ENCODE results near the gene MAP4K4. TPM values are rescaled to one million over a fixed set of nuclear protein-coding genes. Genes with fewer than 3 reads are reported as not detected.

The MAP4K4 gene
- polyA plus RNA-seq, 1 donor (not counting 4 experiments of a cell fraction or from before 2014, with no cell fraction given), result 84.1 TPM

GRCh38 chr2:101833890-101834523 is 136.5 kb downstream of the MAP4K4 start:
- Histone ChIP-seq H3K79me2 (ENCODE audit: control insufficient read depth, insufficient read depth, low read length) (peaks cover 17% of the 10 kb centered on the region), H3K4me3 (ENCODE audit: control insufficient read depth in 2 of 3, extremely low read depth in 1 of 3, insufficient read depth in 2 of 3, low read depth in 1 of 3, low read length in 3 of 3) (no peak overlapping the region), H3K4me2 (ENCODE audit: control insufficient read depth, extremely low read depth, insufficient read depth, low read depth, low read length) (no peak overlapping the region), H3K9me1 (ENCODE audit: control insufficient read depth, extremely low read depth, insufficient read depth, low read length) (no peaks in the 10 kb centered on the region), H3K4me1 (ENCODE audit: control insufficient read depth, extremely low read depth, insufficient read depth, low read length) (peaks cover 8% of the 10 kb centered on the region), H3K27ac (ENCODE audit: control insufficient read depth, insufficient read depth, low read length) (no peak overlapping the region), H4K20me1 (ENCODE audit: control insufficient read depth, extremely low read depth, insufficient read depth, low read length) (peaks cover 4% of the 10 kb centered on the region), H2AFZ (ENCODE audit: control insufficient read depth, low read length) (no peak overlapping the region), H3K9ac (ENCODE audit: control insufficient read depth, extremely low read depth, insufficient read depth, low read length) (no peak overlapping the region), H3K9me3 (ENCODE audit: control insufficient read depth, low read depth, low read length) (no peaks in the 10 kb centered on the region), H3K27me3 (ENCODE audit: control insufficient read depth, extremely low read depth, insufficient read depth, low read length) (no peaks in the 10 kb centered on the region), H3K36me3 (ENCODE audit: control insufficient read depth in 2 of 2, extremely low read depth in 1 of 2, insufficient read depth in 2 of 2, low read length in 2 of 2) (peaks cover 18 to 44% of the 10 kb centered on the region in 2 experiments)
- TF ChIP-seq, protein P1, sequence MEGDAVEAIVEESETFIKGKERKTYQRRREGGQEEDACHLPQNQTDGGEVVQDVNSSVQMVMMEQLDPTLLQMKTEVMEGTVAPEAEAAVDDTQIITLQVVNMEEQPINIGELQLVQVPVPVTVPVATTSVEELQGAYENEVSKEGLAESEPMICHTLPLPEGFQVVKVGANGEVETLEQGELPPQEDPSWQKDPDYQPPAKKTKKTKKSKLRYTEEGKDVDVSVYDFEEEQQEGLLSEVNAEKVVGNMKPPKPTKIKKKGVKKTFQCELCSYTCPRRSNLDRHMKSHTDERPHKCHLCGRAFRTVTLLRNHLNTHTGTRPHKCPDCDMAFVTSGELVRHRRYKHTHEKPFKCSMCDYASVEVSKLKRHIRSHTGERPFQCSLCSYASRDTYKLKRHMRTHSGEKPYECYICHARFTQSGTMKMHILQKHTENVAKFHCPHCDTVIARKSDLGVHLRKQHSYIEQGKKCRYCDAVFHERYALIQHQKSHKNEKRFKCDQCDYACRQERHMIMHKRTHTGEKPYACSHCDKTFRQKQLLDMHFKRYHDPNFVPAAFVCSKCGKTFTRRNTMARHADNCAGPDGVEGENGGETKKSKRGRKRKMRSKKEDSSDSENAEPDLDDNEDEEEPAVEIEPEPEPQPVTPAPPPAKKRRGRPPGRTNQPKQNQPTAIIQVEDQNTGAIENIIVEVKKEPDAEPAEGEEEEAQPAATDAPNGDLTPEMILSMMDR (optimal IDR thresholded peaks at IDR 0.05 in 1 of 3, IDR thresholded peaks at IDR 0.05 in 1 of 3, conservative IDR thresholded peaks at IDR 0.05 in 1 of 3; ENCODE audit: extremely low read depth in 1 of 3, insufficient read depth in 2 of 3, low read length in 3 of 3), result no peak
- TF ChIP-seq EZH2 (IDR thresholded peaks at IDR 0.05; ENCODE audit: low read length), result no peak
- DNase-seq (ENCODE audit: low read depth, low spot score) (no peak), FAIRE-seq (no peak)
- dilution Hi-C loops (cut with MboI; ENCODE audit: extremely low pct_ligation_motif_present, low sequenced_read_pairs), result no loop called here

- H3K4me2 ChIP-seq (ENCODE audit: control insufficient read depth, extremely low read depth, insufficient read depth, low read depth, low read length), result no peak overlapping the region
- no peaks in the 10 kb centered on the region for H3K9me3 ChIP-seq (ENCODE audit: control insufficient read depth, low read depth, low read length)
- no peaks in the 10 kb centered on the region for H3K27me3 ChIP-seq (ENCODE audit: control insufficient read depth, extremely low read depth, insufficient read depth, low read length)
- dilution Hi-C loops (cut with MboI; ENCODE audit: extremely low pct_ligation_motif_present, low sequenced_read_pairs), result no loop called here
- H3K9me1 ChIP-seq (ENCODE audit: control insufficient read depth, extremely low read depth, insufficient read depth, low read length), result no peaks in the 10 kb centered on the region
- H3K27ac ChIP-seq (ENCODE audit: control insufficient read depth, insufficient read depth, low read length), result no peak overlapping the region
- no peak overlapping the region for H3K4me3 ChIP-seq (ENCODE audit: control insufficient read depth in 2 of 3, extremely low read depth in 1 of 3, insufficient read depth in 2 of 3, low read depth in 1 of 3, low read length in 3 of 3)
- no peaks in the 10 kb centered on the region for H4K20me1 ChIP-seq (ENCODE audit: control insufficient read depth, extremely low read depth, insufficient read depth, low read length)
- DNase-seq (ENCODE audit: low read depth, low spot score) (no peak), FAIRE-seq (no peak)
- no peak overlapping the region for H3K9ac ChIP-seq (ENCODE audit: control insufficient read depth, extremely low read depth, insufficient read depth, low read length)
- TF ChIP-seq EZH2 (IDR thresholded peaks at IDR 0.05; ENCODE audit: low read length), result no peak
- H3K4me1 ChIP-seq (ENCODE audit: control insufficient read depth, extremely low read depth, insufficient read depth, low read length), result peaks cover 15% of the 10 kb centered on the region
- no peak overlapping the region for H2AFZ ChIP-seq (ENCODE audit: control insufficient read depth, low read length)
- peaks cover 5% of the 10 kb centered on the region for H3K79me2 ChIP-seq (ENCODE audit: control insufficient read depth, insufficient read depth, low read length)
- peaks cover 17 to 34% of the 10 kb centered on the region in 2 experiments for H3K36me3 ChIP-seq (ENCODE audit: control insufficient read depth in 2 of 2, extremely low read depth in 1 of 2, insufficient read depth in 2 of 2, low read length in 2 of 2)
Observed at GRCh38 chr2:101837354-101837753, 139.8 kb downstream of the MAP4K4 start.
